Left kidney (tissue), 8 donors: Measurements from ENCODE around the gene DAPL1. TPM values are rescaled to one million over a fixed set of nuclear protein-coding genes. Genes with fewer than 3 reads are reported as not detected.

Source experiments
- DNase-seq: peaks from one replicate; pipeline ENCODE4 v3.0.0-alpha.2; 2013
- long read RNA-seq, 8 donors: transcript quantifications; one replicate each; lab custom pipeline, GENCODE V29; 2026
- polyA plus RNA-seq: library from polyadenylated mRNA; unstranded; fragments of 120-200 nt; gene quantifications from one replicate; pipeline ENCODE4 v1.2.1, GENCODE V29; 2013; ENCODE audit not compliant: insufficient read length

DAPL1 gene
- polyA plus RNA-seq: 37.6 TPM
- long read RNA-seq, donor 1, transcript DAPL1-201 (4 exons, 552 nt): major isoform, 28 of 29 reads
- long read RNA-seq, donor 1, partial matches to known transcripts: 0 of 29 reads
- long read RNA-seq, donor 1, other reads (novel, unspliced or antisense): 0 of 29 reads
- long read RNA-seq, donor 2, transcript DAPL1-201 (4 exons, 552 nt): major isoform, 22 of 22 reads
- long read RNA-seq, donor 2, partial matches to known transcripts: 0 of 22 reads
- long read RNA-seq, donor 2, other reads (novel, unspliced or antisense): 0 of 22 reads
- long read RNA-seq, donor 3, partial matches to known transcripts: 0 of 4 reads
- long read RNA-seq, donor 3, other reads (novel, unspliced or antisense): 0 of 4 reads
- long read RNA-seq, donor 4, transcript DAPL1-201 (4 exons, 552 nt): major isoform, 5 of 5 reads
- long read RNA-seq, donor 4, partial matches to known transcripts: 0 of 5 reads
- long read RNA-seq, donor 4, other reads (novel, unspliced or antisense): 0 of 5 reads
- long read RNA-seq, donor 5, transcript DAPL1-201 (4 exons, 552 nt): major isoform, 14 of 14 reads
- long read RNA-seq, donor 5, partial matches to known transcripts: 0 of 14 reads
- long read RNA-seq, donor 5, other reads (novel, unspliced or antisense): 0 of 14 reads
- long read RNA-seq, donor 6, transcript DAPL1-201 (4 exons, 552 nt): major isoform, 17 of 17 reads
- long read RNA-seq, donor 6, partial matches to known transcripts: 0 of 17 reads
- long read RNA-seq, donor 6, other reads (novel, unspliced or antisense): 0 of 17 reads
- long read RNA-seq, donor 7, transcript DAPL1-201 (4 exons, 552 nt): major isoform, 34 of 34 reads
- long read RNA-seq, donor 7, partial matches to known transcripts: 0 of 34 reads
- long read RNA-seq, donor 7, other reads (novel, unspliced or antisense): 0 of 34 reads
- long read RNA-seq, donor 8, transcript DAPL1-201 (4 exons, 552 nt): major isoform, 9 of 9 reads
- long read RNA-seq, donor 8, partial matches to known transcripts: 0 of 9 reads
- long read RNA-seq, donor 8, other reads (novel, unspliced or antisense): 0 of 9 reads

GRCh38 chr2:158795195-158795924 is at the start of gene DAPL1:
Gene DAPL1 (plus strand): TSS chr2:158795317. CDS start chr2:158795373, 56 bp downstream.
- DNase-seq: no peak

- DNase-seq: no peak
These were observed 49.2 kb upstream of the DAPL1 start for GRCh38 chr2:158745866-158746382.

GRCh38 chr2:158746488-158746887 is 48.6 kb upstream of the DAPL1 start:
- no peak for DNase-seq

- no peak for DNase-seq
These were observed 47.8 kb upstream of the DAPL1 start for GRCh38 chr2:158747281-158747680.

GRCh38 chr2:158748926-158749590 is 46.1 kb upstream of the DAPL1 start:
- no peak for DNase-seq

GRCh38 chr2:158750458-158751125 is 44.5 kb upstream of the DAPL1 start:
- DNase-seq: no peak

- peak; percentile 79 for DNase-seq
These were observed 41.2 kb upstream of the DAPL1 start for GRCh38 chr2:158753641-158754611.

GRCh38 chr2:158755310-158756087 is 39.6 kb upstream of the DAPL1 start:
- no peak for DNase-seq

GRCh38 chr2:158756331-158756730 is 38.8 kb upstream of the DAPL1 start:
- DNase-seq: no peak

GRCh38 chr2:158756976-158757375 is 38.1 kb upstream of the DAPL1 start:
- no peak for DNase-seq

GRCh38 chr2:158760887-158761286 is 34.2 kb upstream of the DAPL1 start:
- no peak for DNase-seq

GRCh38 chr2:158761621-158762020 is 33.5 kb upstream of the DAPL1 start:
- no peak for DNase-seq

- no peak for DNase-seq
These were observed 32.8 kb upstream of the DAPL1 start for GRCh38 chr2:158762336-158762735.

GRCh38 chr2:158766524-158766923 is 28.6 kb upstream of the DAPL1 start:
- DNase-seq: no peak

GRCh38 chr2:158772306-158773078 is 22.6 kb upstream of the DAPL1 start:
- DNase-seq: no peak

GRCh38 chr2:158773121-158773520 is 22.0 kb upstream of the DAPL1 start:
- no peak for DNase-seq

GRCh38 chr2:158774681-158775080 is 20.4 kb upstream of the DAPL1 start:
- no peak for DNase-seq
